ENCODE data around the gene IGFL1.
A peak's percentile ranks its signal among the peaks of the same experiment; 100 is the strongest.
"Not testable (repeated sequence)": the region's sequence is repeated elsewhere in the genome, so short reads cannot be mapped to it uniquely, and the experiment has no call there.

Gene IGFL1

DNA sequence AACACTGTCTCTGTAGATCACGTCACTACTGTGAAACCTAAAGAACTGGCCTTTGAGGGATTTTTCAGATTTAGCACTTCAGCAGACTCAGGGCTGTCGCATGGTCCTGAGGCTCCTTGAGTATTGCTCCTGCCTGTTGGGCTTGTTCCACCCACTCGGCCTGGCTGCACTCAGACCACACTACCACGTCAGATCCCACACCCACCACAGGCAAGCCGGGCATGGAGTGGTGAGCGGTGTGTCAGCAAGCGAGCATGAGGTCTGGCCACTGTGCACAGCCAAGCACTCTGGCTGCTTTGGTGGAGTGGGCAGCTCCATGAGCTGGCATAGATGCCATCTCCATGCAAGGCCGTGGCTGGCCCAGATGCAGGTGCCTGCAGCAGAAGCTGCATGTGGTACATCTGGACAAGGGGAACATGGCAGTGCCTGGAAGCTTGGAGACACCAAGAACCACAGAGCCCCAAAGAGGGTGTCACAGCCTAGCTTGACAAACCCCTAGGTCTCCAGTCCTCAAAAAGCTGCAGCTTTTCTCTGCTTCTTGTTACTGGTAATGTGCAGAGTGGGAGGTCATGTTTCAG, 9.4 kb upstream of the IGFL1 start:
- no peak overlapping the region for H3K27ac ChIP-seq
- H3K4me3 ChIP-seq = no peak overlapping the region

DNA sequence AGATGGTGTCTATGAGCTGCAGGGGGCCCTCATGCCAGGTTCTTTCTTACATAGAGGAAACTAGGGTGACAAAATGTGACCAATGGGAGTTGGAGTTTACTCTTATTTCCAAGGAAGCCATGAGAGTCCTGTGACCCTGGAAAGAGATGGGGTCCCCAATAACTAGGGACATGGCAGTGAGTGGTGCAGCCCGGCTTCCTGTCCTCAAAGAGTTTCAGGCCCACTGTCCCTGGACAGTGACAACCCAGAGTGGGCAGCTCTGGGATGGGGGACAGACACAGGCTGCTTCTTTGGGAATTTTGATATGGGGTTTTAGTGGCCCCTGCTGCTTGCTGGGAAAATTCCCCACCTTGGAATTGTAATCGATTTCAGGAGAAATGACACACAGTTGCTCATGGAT, 8.4 kb upstream of the IGFL1 start:
- no peak overlapping the region for H3K4me3 ChIP-seq

DNA sequence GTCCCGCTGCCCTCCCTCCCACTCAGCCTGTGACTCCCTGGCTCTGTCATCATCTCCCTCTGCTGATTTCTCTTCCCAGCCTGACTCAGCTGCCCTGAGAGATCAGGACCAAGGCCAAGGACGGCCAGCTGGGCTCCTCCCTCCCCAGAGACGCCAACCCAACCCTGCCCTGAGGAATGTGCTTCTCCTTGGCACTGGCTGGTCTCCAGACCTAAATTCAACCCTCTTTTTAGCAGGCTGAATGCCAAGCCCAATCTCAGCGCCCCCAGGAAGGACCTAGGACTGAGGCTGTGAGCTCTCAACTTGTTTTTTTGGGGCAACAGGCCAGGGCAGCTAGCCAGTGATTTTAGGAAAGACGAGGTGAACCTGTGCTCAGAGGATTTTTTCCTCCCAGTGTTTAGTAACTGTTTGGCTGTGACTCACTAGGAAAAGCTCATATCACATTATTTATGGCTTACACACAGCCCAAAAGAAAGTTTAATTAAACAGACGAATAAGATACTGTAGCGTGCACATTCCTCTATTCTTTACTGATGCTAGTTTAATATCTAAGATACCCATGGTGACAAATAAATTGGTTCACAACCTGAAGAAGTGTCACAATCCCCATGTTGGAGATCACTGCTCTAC, 7.4 kb upstream of the IGFL1 start:
- Histone ChIP-seq H3K27ac (peak overlapping the region in 1 of 21 experiments; percentile 28), H3K4me3 (no peak overlapping the region)

More for the DNA sequence above, 8.4 kb upstream of the IGFL1 start:
- no peak overlapping the region for H3K27ac ChIP-seq

DNA sequence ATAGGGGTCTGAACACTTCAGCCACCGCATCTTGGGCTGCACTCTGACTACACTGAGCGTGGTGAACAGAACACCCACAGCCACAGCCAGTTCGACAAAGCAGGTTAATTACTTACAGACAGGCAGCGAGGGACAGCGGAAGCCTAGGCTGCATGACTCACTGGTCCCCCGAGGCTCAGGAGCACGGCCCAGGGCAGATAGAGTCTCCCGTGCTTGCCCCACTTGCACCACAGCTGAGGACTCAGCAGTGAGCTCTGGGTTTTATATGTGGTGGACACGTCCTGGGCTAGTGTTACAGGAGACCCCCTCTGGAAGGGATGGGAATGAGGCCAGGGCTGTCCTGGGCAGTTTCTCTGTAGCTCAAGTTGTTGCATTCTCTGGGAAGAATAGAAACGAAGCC, 5.8 kb upstream of the IGFL1 start:
- not testable (repeated sequence) for H3K4me3 ChIP-seq, H3K27ac ChIP-seq

DNA sequence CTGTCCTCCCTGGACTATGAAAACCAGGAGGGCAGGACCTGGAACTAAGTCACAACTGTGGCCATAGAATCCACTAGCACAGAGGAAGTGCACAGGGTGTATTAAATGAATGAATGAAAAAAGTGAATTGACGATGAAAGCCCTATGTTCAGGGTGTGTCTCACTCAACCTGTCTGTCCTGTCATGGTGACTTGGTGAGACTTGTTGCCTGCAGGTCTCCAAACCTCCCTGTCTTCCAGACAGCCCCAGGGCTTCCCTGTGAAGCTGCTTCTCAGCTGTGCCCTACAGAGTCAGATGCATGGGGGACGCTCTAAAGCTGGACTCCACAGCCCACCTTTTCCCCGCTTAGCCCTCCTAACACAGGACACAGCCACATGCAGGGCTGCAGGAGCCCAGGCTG, 4.8 kb upstream of the IGFL1 start:
- Histone ChIP-seq H3K4me3 (no peak overlapping the region), H3K27ac (no peak overlapping the region)

DNA sequence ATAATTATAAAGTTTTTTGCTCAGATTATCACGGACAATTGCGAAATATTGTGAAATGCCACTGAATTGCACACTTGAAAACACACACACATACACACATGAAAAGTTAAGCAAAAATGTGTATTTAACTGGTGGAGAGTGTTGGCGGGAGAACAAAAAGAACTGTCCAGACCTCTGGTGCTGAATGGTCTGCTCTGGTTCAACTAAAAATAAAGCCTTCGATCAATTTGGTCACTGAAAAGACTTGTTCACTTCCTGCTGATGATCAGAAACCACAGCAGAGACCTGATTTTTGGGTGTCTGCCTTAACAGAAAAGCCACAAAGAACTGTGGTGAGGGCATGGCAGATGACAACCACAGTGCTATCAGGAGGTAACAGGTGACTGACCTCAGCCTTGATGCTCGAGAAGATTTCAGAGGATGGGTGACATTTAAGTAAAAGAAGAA, 4.0 kb upstream of the IGFL1 start:
- Histone ChIP-seq H3K27ac (no peak overlapping the region), H3K4me3 (no peak overlapping the region)

DNA sequence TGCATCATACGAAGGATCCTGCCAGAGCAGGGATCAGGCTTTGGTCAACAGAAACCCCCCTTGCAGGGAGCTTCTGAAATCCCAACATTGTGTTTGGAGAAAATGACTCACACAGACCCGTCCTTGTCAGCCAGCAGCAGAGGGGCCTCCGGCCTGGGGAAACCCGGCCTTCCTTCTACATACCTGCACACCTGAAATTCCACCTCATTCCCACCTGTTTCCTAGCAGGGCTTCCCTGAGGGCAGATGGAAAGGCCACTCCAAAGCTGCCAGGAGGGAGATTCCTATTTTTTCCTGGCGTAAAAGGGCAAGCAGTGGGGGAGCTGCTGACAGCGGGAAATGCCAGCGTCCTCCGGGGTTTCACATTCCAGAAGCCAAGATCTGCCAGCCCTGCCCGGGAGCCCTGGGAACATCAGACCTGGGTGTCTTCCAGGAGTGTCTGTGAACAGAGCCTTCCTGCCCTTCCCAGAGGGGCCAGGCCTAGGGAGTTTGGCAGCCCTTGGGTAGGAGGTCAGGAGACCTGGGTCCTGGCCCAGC, 3.0 kb upstream of the IGFL1 start:
- no peak overlapping the region for H3K27ac ChIP-seq
- no peak overlapping the region for H3K4me3 ChIP-seq

DNA sequence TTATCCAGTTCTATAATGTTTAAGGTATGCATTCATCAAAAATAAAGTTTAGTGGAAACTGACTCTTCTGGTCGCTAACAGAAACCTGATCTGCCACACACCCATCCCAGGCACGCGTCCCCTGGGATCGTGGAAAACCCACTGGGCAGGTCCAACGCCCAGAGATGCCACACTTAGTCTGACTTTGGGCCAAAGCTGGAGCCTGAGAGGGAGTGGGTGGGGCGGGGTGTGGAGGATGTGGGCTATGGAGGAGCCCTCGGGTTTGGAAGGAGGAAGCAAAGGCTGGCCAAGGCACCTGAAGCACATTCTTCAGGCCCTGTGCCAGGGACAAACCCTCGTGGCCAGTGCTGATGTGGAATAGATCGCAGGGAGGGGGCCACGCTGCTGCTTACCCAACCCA, 2.5 kb downstream of the IGFL1 start:
- Histone ChIP-seq H3K4me3 (no peak overlapping the region), H3K27ac (no peak overlapping the region)

DNA sequence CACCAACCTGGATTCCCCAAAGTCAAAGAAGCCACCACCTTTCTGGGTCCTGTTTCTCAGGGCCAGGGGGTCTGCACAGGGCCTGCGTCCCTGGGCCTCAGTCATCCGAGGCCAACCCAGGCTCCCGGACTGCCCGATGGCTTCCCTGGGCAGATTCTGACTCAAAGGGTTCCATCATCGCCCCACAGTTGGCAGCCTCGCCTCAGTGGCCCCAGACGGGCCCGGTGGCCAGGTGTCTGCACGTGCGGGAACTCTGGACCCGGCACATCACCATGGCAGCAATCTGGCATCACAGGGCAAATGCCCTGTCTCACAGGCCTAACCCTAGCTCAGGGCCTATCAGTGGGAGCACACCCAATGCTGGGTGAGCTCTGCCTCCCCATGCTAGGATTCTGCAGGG, 2.9 kb downstream of the IGFL1 start:
- no peak overlapping the region for H3K4me3 ChIP-seq
- no peak overlapping the region for H3K27ac ChIP-seq

DNA sequence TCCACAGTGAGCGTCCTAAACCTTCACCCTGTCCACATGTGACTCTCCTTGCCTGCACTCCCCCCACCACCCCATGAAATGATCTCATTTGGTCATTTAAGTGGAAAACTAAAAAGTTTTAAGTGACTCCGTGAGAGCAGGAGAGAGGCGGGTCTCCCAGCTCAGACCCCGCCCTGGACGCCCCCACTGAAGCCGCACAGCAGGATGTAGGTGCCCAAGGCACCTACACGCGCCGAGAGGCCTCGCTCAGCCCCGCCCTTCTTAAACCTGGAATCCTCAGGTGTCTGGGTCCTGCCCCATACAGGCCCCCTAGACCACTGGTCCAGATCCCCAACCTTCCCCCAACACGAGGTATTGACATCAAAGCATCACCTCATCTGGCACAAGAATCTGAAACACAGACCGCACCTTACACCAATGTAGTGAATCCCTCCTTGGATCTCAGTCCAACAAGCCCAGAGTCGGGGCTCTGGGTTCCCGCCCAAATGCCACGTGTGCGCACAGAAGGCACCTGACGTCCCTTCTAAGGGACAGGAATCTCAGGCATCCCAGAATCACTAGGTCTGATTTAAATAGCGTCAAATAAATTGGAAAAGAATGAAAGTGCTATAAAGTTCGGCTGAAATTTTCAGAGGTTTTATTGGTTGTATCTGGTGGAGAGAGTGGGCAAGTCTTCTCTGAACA, 3.5 kb downstream of the IGFL1 start:
- H3K4me3 ChIP-seq = no peak overlapping the region
- no peak overlapping the region for H3K27ac ChIP-seq

DNA sequence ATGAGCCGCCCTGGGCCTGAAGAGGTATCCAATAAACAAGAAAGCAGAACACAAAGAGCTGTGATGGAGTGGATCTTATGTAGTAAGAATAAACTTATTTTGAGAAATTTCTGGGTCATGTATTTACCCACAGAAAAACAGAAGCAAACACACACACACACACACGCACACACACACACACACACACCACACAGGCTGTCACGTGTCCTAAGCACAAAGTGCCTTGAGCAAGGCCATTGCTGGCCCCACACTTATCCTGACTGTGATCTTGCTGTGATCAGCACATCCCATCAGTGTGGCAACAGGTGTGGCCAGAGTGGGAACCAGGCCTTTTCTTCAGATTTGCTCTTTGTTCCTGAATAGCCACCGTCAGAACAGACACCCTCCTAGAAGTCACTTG, 4.3 kb downstream of the IGFL1 start:
- H3K27ac ChIP-seq, H3K4me3 ChIP-seq: not testable (repeated sequence)

DNA sequence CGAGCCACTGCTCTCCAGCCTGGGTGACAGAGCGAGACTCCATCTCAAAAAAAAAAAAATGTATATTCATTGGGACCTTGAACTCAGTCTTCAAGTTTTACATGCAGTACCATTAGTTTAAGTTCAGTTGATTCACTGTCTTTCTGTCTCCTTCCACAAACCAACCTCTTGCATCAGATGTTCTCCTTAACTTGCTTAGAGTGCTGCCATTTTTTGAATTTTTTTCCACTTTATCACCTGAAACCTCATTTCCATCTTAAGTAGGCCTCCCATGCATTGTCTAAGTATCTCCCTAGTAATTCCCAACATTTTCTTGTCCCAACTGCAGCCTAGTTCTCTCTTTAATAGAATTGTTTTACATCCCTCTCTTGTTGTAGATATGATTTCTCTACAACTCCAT, 8.6 kb downstream of the IGFL1 start:
- H3K27ac ChIP-seq, H3K4me3 ChIP-seq: not testable (repeated sequence)

DNA sequence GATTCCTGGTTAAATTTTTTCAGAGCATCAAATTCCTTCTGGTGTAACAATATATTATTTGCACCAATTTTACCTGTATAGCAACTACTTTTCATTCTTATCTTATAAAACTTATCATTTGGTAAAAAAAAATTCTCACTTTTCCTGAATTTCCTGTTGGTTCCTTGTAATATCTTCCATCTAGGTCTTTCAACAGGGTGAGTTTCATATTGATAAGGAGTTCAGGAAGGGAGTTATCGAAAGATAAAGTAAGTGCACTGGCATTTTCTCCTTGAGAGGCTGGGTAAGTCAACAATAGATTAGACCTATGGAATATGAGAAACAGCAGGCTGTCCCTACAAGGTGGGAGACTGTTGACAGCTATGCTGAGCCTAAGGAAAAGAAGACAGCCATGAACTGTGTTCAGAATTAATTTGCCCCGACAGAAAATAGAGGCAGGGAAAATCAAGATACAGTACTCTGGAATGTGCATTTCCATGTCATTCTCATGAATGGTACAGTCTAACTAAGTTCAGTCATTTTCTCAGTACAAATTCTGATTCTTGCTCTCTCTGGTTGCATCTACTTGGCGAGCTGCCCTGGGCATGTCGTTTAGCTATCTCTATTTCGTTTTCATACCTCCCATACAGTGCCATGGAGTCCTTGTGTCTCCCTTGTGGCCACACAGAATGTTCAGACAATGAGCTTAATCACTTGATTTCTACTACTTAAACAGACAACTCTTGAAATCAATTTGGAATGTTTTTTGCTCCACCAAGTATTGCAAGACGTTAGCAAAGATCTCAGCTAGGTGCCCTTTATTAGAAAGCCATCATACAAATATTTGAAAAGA, 9.9 kb downstream of the IGFL1 start:
- H3K4me3 ChIP-seq = no peak overlapping the region
- no peak overlapping the region for H3K27ac ChIP-seq

DNA sequence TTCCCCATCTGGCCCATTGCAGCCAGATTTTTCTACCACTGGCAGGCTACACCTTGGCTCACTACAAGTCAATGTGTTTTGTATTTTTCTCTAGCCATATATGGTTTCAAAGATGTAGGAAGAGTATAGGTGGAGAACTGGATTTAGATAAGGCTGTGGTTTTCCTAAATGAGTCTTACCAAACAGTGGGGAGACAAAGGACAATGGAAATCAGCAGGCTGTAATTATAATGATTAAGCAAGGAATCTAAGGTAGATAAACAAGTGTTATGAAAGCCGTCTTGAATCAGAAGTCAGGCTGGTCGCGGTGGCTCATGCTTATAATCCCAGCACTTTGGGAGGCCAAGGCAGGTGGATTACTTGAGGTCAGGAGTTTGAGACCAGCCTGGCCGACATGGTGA, 11.2 kb downstream of the IGFL1 start:
- Histone ChIP-seq H3K27ac (peak overlapping the region in 1 of 21 experiments; percentile 59), H3K4me3 (no peak overlapping the region)

DNA sequence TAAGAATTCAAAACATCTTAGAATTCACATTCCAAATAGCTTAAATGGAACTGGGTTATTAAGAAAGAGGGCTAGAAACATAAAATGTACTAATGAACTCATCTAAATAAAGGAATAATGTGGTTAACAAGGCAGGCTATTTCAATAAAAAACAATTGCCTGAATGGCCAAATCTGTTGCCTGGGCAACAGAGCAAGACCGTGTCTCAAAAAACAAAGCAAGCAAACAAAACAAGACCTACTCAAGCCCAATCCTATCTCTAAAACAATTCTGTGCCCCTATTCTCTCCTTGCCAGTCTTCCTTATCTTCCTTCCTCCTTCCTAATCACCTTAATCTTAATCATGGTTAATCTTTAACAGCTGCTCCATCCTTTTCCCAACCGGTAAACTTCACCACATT, 12.1 kb downstream of the IGFL1 start:
- H3K4me3 ChIP-seq = no peak overlapping the region
- H3K27ac ChIP-seq = no peak overlapping the region

DNA sequence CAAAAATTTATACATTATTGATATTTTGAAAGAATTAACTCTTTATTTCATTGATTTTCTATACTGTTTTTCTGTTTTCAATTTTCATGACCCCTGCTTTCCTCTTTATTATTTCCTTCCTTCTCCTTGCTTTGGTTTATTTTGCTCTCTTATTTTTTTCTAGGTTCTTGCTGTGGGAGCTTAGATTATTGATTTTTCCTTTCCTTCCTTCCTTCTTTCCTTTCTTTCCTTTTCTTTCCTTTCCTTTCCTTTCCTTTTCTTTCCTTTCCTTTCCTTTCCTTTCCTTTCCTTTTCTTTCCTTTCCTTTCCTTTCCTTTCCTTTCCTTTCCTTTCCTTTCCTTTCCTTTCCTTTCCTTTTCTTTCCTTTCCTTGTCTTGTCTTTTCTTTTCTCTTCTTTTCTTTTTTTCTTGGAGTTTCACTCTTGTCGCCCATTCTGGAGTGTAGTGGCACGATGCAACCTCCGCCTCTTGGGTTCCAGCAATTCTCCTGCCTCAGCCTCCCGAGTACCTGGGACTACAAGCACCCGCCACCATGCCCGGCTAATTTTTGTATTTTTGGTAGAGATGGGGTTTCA, 13.6 kb downstream of the IGFL1 start:
- not testable (repeated sequence) for H3K4me3 ChIP-seq, H3K27ac ChIP-seq

DNA sequence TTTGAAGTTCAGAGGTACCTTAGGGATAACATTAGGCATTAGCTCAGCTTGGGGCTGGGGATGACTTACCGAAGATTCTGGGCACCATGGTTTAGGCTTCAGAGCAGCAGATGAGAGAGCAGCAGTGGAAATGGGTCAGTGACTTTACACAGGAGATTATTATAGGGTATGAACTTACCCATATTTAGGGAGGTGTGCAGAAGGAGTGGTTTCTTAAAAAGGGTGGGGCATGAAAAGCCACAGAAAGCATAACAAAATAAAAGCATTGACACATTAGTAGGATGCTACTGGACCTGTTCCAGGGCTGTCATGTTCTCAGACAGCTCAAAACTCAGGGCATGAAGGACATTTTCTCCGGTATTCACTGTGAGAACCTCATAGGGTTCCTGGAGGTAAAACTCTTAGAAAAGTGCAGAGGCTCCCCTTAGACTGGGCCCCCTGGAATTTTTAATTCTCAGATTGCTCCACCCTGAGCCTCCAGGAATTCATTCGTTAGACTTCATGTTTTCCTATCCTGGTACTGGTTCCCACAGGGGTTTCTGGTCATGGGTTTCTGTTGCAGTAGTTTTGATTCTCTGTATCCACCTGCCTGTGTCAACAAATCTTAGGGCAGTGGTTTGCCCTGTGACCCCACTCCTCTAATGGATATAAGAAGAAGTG, 20.7 kb downstream of the IGFL1 start:
- Histone ChIP-seq H3K4me3 (peak overlapping the region in 3 of 7 experiments; percentile 1 to 10 (median 9)), H3K27ac (peak overlapping the region in 2 of 21 experiments; percentile 11 to 26)

DNA sequence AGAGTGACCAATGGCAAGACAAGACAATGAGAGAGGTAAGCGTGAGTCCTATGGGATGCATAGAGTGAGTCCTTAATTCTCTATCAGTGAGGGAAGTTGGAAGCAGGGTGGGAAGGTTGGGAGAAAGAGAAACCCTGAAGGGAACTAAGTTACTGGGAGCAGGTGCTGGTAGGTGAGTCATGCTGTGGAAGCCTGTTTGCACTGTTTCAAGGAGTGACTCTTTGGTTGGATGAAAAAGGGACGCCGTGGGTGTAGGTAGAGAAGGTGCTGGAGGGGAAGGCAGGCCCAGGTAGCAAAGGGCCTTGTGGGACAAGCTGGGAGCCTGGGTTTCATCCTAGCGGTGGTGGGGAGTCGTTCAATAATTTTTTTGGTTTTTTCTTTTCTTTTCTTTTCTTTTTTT, 21.9 kb downstream of the IGFL1 start:
- Histone ChIP-seq H3K27ac (peak overlapping the region in 1 of 21 experiments; percentile 6), H3K4me3 (no peak overlapping the region)

DNA sequence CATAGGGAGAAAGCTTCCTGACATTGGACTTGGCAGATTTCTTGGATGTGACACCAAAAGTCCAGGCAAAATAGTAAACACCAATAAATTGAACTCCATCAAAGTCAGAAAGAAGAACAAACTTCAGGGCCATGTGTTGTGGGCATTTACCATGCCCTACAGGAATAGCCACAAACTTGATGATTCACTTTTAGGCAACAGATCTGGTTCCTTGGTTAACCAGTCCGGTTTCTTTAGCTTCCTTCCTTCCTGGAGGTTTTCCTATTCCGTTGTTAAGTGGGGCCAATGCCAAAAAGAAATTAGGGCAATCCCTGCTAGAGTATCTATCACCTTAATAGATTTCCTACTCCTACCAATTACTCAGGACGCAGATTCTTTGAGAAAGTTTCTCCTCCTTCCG, 25.2 kb downstream of the IGFL1 start:
- no peak overlapping the region for H3K4me3 ChIP-seq
- no peak overlapping the region for H3K27ac ChIP-seq
